Mucosa of descending colon (tissue), 3 donors: ENCODE measurements around the gene MFAP5. TPM values are rescaled to one million over a fixed set of nuclear protein-coding genes. Genes with fewer than 3 reads are reported as not detected.

ENCODE experiments used
- ATAC-seq: fragments of 200-7000 bp; cut with Tn5 transposase; one replicate; pipeline ENCODE4 v1.9.1; 2020; ENCODE audit warnings: mild to moderate bottlenecking, moderate library complexity
- DNase-seq, 3 donors: peaks; one replicate each; pipeline ENCODE4 v3.0.0-alpha.2; 2020
- H3K36me3 ChIP-seq: fragments of 200-600 bp; one replicate; pipeline ENCODE4 v1.8.0; 2021; ENCODE audit warnings: low read depth, mild to moderate bottlenecking
- H3K4me1 ChIP-seq: fragments of 200-600 bp; one replicate; pipeline ENCODE4 v1.8.0; 2021; ENCODE audit warnings: low read depth, mild to moderate bottlenecking
- H3K4me3 ChIP-seq: fragments of 200-600 bp; one replicate; pipeline ENCODE4 v1.8.0; 2021; ENCODE audit warnings: mild to moderate bottlenecking
- H3K9me3 ChIP-seq: fragments of 200-600 bp; one replicate; pipeline ENCODE4 v1.8.0; 2021; ENCODE audit warnings: mild to moderate bottlenecking
- CTCF ChIP-seq: fragments of 200-600 bp; IDR thresholded peaks from one replicate; pipeline ENCODE4 v1.8.0; 2022; ENCODE audit warnings: antibody characterized with exemption, mild to moderate bottlenecking
- intact Hi-C, 2 donors: fragments of 100-400 bp; cut with DNase I in 1 of 2; cut with micrococcal nuclease in 1 of 2; formaldehyde crosslinking; loops; one replicate each; pipeline versions ENCODE4 v1.11.0 to v1.11.1; 2022; cut with DNase I, micrococcal nuclease
- total RNA-seq, 3 donors: library from RNA; stranded (reverse); fragmentation: NEBNext Ultra II Directional in 2 of 3; extraction: Animal tissue kit (Norgen Biotek cat#: 25700) in 2 of 3; gene quantifications; one replicate each; pipeline versions ENCODE4 v1.2.1 to v1.2.4, GENCODE V29; 2021 to 2023
- donor health status: DM: no; HTN: no; CAD: no; lungs with moderate emphysema.
- donor health status: DM: no; HTN: no; CAD: no.
- donor health status: DM: no; HTN: yes; CAD: no.

Gene MFAP5
- total RNA-seq, 3 donors from 2014 or later, result 10.7 to 43.1 (median 25.0) TPM

- Histone ChIP-seq H3K9me3 (no peaks in the 10 kb centered on the region), H3K4me3 (peak overlapping the region; percentile 70), H3K4me1 (peaks cover 5% of the 10 kb centered on the region), H3K36me3 (no peaks in the 10 kb centered on the region)
- DNase-seq (no peak), ATAC-seq (no peak)
- no peak for TF ChIP-seq CTCF
- intact Hi-C loops, result no loop called here
Observed at GRCh38 chr12:8698879-8699278, 36.3 kb upstream of the MFAP5 start.

GRCh38 chr12:8698132-8698851, 35.7 kb upstream of the MFAP5 start:
- Histone ChIP-seq H3K4me3 (peak overlapping the region; percentile 70), H3K9me3 (no peaks in the 10 kb centered on the region), H3K36me3 (no peaks in the 10 kb centered on the region), H3K4me1 (peaks cover 5% of the 10 kb centered on the region)
- intact Hi-C loops, result no loop called here
- no peak for TF ChIP-seq CTCF
- peak; percentile 72 for ATAC-seq
- peak; percentile 56 to 76 (median 63) for DNase-seq

- peaks cover 5% of the 10 kb centered on the region for H3K4me1 ChIP-seq
- H3K4me3 ChIP-seq, result peak within 1 kb of the TSS; percentile 70
- DNase-seq (peak; percentile 79 to 85 (median 82)), ATAC-seq (peak; percentile 92)
- intact Hi-C loops, result no loop called here
- no peak for TF ChIP-seq CTCF
- H3K36me3 ChIP-seq, result no peaks in the 10 kb centered on the region
- H3K9me3 ChIP-seq, result no peaks in the 10 kb centered on the region
Observed at GRCh38 chr12:8697476-8698131, 35.0 kb upstream of the MFAP5 start, which contains the start of gene RIMKLB. RIMKLB (plus strand) TSS chr12:8697991; CDS start chr12:8713867, 15,876 bp downstream.

- no peak for TF ChIP-seq CTCF
Observed at GRCh38 chr12:8697120-8697475, 34.5 kb upstream of the MFAP5 start.

GRCh38 chr12:8696442-8697090, 33.9 kb upstream of the MFAP5 start:
- no peak for TF ChIP-seq CTCF
- no peak overlapping the region for H3K4me3 ChIP-seq
- H3K9me3 ChIP-seq, result no peaks in the 10 kb centered on the region
- peaks cover 5% of the 10 kb centered on the region for H3K4me1 ChIP-seq
- DNase-seq, result no peak
- ATAC-seq, result no peak
- H3K36me3 ChIP-seq, result no peaks in the 10 kb centered on the region
- intact Hi-C loops, result no loop called here

More at GRCh38 chr12:8697120-8697475, 34.5 kb upstream of the MFAP5 start:
- ATAC-seq (peak; percentile 42), DNase-seq (no peak)
- no peaks in the 10 kb centered on the region for H3K36me3 ChIP-seq
- H3K4me3 ChIP-seq, result peak overlapping the region; percentile 70
- intact Hi-C loops, result no loop called here
- peaks cover 5% of the 10 kb centered on the region for H3K4me1 ChIP-seq
- no peaks in the 10 kb centered on the region for H3K9me3 ChIP-seq
